Measurements from ENCODE around the gene ZNF660.

Gene ZNF660

DNA sequence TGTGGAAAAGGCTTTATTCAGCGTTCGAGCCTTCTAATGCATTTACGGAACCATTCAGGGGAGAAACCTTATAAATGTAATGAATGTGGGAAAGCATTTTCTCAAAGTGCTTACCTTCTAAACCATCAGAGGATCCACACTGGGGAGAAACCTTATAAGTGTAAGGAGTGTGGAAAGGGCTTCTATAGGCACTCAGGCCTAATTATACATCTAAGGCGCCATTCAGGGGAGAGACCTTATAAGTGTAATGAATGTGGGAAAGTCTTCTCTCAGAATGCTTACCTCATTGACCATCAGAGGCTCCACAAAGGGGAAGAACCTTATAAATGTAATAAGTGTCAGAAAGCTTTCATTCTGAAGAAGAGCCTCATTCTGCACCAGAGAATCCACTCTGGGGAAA, 57.6 kb downstream of the ZNF660 start:
- DNase-seq = no peak

DNA sequence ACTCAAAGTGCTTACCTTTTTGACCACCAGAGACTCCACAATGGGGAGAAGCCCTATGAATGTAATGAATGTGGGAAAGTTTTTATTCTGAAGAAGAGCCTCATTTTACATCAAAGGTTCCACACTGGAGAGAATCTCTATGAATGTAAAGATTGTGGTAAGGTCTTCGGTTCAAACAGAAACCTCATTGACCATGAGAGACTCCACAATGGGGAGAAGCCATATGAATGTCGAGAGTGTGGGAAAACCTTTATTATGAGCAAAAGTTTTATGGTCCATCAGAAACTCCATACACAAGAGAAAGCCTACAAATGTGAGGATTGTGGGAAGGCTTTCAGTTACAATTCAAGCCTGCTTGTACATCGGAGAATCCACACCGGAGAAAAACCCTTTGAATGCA, 58.3 kb downstream of the ZNF660 start:
- DNase-seq = no peak

DNA sequence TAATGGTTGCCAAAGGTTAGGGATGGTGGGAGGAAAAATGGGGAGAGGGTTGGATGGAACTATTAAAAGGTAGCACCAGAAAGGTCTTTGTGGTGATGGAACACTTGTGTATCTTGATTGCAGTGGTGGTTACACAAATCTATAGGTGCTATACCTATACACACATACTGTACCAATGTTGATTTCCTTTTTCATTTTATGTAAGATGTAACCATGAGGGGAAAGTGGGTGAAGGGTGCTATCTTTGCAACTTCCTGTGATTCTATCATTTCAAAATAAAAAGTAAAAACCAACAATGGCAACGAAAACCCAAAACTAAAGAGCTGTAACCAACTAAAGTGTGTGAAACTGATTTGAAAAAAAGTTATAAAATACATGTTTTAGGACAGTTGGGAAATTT, 63.0 kb downstream of the ZNF660 start:
- DNase-seq = no peak

DNA sequence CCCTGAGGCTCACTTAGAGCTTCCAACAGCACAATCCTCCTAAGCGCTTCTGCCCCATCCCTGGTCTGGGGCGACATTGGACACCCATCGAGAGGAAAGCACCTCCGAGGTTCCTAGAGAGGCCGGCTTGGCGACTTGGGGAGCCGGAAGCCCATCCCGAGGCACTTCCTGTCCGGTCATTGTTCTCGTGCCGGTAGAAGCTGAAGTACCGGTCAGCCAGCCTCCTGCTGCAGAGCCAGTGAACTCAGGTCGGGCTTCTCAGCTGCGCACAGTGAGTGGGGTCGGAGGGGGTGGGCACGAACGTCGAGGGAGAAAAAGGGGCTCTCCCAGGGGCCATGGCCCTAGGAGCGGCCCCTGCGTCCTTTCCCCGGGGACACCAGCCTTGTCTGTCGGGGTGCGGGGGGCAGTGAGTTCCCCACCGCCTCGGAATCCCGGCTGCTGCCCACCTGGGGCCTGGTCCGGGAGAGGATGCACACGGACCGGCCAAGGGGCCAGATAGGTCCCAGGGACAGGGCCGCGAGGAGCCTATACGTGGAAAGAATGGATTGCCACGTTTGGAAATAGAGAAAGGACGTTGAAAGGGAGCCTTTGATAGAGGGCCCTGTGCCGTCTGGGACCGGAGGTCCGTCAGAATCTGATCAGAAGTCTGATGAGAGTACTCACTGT, 63.9 kb downstream of the ZNF660 start, which contains the start of gene ZNF35:
Gene ZNF35 (plus strand): TSS at position 169 of the 666 bp plus-strand sequence. CDS start 2,336 bp downstream, outside the sequence.
- peak; percentile 41 to 73 for DNase-seq
